GOT3 (cell line): Measurements from ENCODE around the gene LGR6.

Experiments used
- DNase-seq: peaks from one replicate; lab custom pipeline; 2025; ENCODE audit warnings: mixed read lengths; lab: John Stamatoyannopoulos, UW

Gene LGR6

GRCh38 chr1:202291961-202292712 is 98.5 kb downstream of the LGR6 start:
- peak; percentile 39 for DNase-seq

GRCh38 chr1:202292773-202293172 is 99.2 kb downstream of the LGR6 start:
- no peak for DNase-seq

- no peak for DNase-seq
Observed at GRCh38 chr1:202293569-202293968, 100.0 kb downstream of the LGR6 start.

- no peak for DNase-seq
Observed at GRCh38 chr1:202302166-202302565, 108.6 kb downstream of the LGR6 start.

DNA sequence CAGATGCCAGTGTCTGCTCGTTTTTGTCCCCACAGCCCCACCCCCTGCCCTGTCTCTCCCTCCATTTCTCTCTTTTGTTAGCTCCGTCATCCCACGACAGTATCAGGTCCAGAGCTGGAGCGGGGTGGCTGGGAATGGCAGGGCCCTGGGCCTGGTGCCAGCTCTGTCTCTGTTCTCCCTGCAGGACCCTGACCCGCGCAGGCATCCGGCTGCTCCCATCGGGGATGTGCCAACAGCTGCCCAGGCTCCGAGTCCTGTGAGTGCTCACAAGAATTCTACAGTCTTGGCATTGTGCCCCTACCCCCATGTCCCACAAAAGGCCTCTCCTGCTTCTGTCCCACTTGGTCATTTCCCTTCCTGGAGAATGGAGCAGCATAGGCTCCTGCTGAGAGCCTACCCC is 110.8 kb downstream of the LGR6 start:
- DNase-seq: no peak

DNA sequence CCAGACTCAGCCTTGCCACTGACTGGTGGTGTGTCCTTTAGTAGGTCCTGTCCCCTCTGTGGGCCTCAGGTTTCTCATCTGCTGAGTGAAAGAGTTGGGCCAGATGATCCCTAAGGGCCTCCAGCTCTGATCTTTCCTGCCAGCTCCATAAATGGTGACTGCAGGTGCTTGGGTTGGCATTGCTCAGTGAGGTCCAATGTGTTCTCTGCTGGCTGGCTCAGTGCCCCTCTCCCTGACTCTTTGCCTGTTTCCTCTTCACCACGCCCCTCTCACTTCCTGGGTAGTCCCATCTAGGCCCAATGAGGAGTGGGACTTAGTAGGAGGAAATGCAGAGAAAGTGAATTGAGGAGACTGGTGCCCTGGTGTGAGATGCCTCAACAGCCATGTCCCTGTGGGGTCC is 111.6 kb downstream of the LGR6 start:
- no peak for DNase-seq

GRCh38 chr1:202306535-202307345 is 113.1 kb downstream of the LGR6 start:
- DNase-seq: no peak

- no peak for DNase-seq
Observed at GRCh38 chr1:202310071-202310725, 116.6 kb downstream of the LGR6 start.

DNA sequence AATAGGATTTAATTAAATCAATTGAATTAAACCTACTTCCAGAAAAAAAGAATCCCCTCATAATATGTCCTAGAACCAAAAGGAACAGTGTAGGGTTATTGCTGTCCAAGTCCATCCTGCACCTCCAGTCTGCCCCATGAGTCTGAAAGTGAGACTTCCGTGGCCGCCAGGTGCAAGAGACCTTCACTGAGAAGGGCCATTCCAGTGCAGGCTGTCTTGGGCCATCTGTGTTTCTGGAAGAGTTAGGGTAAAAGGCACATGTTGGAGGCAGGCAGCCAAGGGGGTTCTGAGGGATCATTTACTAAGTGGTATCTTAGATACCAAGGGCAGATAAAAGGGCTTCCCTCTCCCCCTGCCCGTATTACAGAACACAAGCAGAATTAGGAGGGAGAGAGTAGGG is 117.1 kb downstream of the LGR6 start:
- no peak for DNase-seq

GRCh38 chr1:202311875-202312635 is 118.5 kb downstream of the LGR6 start:
- DNase-seq: no peak

GRCh38 chr1:202315576-202316168 is 122.1 kb downstream of the LGR6 start:
- peak; percentile 32 for DNase-seq

- DNase-seq: no peak
Observed at GRCh38 chr1:202316186-202316585, 122.6 kb downstream of the LGR6 start.

- DNase-seq: no peak
Observed at GRCh38 chr1:202317941-202318925, 124.6 kb downstream of the LGR6 start.

DNA sequence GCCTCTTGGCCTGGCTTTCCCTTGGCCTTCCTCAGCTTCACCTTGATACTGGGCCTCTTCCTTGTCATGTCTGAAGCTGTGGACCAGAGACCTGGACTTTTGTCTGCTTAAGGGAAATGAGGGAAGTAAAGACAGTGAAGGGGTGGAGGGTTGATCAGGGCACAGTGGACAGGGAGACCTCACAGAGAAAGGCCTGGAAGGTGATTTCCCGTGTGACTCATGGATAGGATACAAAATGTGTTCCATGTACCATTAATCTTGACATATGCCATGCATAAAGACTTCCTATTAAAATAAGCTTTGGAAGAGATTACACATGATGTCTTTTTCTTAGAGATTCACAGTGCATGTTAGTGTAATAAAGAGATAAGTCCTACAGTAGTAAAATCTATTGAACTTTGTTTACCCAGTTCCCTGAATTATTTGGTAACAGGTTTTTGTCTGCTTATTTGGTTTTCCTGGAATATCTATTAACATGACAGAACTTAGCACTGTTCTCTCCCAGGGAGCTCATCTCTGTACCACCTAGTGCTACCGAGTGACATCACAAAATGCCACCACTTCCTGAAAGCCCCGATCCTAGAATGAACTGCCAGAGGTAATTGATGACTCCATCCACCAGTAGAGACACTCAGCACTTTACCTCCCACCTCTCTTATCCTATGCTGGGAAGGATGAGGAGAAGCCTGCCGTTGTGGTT is 125.9 kb downstream of the LGR6 start:
- no peak for DNase-seq

- no peak for DNase-seq
Observed at GRCh38 chr1:202320081-202320405, 126.4 kb downstream of the LGR6 start.

GRCh38 chr1:202323731-202324130 is 130.1 kb downstream of the LGR6 start:
- DNase-seq: no peak

DNA sequence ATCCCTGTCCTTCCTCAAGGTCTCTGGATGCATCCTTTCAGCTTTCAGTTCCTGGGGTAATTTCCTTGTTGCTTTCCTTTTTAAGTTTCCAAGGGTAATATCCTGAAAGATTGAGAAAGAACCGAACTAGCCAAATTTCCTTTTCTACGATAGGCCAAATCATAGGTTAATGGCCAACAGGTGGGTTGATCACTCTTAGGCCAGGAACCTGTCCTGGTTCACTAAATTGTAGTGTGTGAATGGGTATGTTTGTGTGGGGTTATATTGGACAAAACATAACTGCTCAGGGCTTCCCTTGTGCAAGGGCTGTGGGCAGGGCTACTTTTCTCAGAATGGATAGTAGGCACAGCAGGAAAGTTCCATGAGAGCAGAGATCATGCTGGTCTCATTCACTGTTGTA is 131.0 kb downstream of the LGR6 start:
- no peak for DNase-seq

DNA sequence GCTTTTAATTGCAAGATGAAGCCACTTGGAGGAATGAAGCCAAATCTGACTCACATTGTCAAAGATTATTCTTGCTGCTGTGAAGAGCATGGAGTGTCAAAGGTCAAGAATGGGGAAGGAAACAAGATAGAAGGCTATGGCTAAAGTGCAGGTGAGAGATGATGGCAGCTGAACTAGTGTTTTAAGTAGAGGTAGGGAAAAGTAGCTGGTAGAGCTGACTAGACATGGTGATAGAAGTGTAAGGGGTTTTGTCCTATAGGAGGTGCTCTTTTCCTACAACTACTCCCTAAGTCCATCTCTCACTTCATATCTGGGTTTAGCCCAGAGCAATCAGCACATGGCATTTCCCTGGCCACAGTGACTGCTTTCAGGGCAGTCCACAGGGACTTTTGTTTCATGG is 136.3 kb downstream of the LGR6 start:
- DNase-seq: no peak

DNA sequence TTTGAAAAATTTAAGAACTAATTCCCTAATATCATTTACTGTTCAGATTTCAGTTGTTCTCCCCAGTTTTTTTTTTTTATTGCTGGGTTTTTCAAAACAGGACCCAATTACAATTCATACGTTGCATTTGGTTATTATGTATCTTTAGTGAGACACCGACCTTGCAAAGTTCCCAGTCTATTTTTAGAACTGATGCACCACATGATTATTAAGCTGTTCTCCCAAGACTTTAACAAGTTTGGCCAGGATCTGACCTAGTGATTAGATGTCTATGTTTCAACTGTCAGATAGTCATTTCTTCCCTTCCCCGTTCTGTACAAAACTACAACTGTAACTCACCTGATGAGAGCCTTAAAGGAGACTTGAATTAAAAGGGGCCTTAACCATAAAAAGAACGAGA is 140.3 kb downstream of the LGR6 start:
- DNase-seq: no peak
